ENCODE results near the gene HPSE2. TPM values are rescaled to one million over a fixed set of nuclear protein-coding genes. Genes with fewer than 3 reads are reported as not detected.

Gene HPSE2
- total and polyA plus RNA-seq, 2 of the 13 experiments (the other 11 are each of a cell fraction or from before 2014, with no cell fraction given): 0.01 TPM; not detected in 1

GRCh38 chr10:98628206-98628605 is 607.4 kb downstream of the HPSE2 start:
- H3K36me3 ChIP-seq (replicated peaks in 1 of 2; ENCODE audit: control insufficient read depth in 1 of 2, insufficient read depth in 2 of 2, low read length in 2 of 2): no peaks in the 10 kb centered on the region
- WGBS (ENCODE audit: low lambda C conversion rate): 88% methylated on average over 1 of the region's 1 CpG
- FAIRE-seq (no peak), DNase-seq (ENCODE audit: low spot score) (no peak), ATAC-seq (no peak)
- no peaks in the 10 kb centered on the region for H3K4me1 ChIP-seq (ENCODE audit: insufficient read depth, low read length)
- no peak overlapping the region for H3K27ac ChIP-seq (ENCODE audit: extremely low read length, insufficient read depth, low read length)
- H3K27me3 ChIP-seq (ENCODE audit: control insufficient read depth in 1 of 2, insufficient read depth in 2 of 2, low read length in 2 of 2): no peaks in the 10 kb centered on the region
- in situ Hi-C loops (cut with HindIII; ENCODE audit: extremely low pct_ligation_motif_present, low pct_unique_long_range_greater_than_20kb) (no loop called here), intact Hi-C loops (cut with micrococcal nuclease; ENCODE audit: unreplicated experiment) (no loop called here)
- no peaks in the 10 kb centered on the region for H4K20me1 ChIP-seq (ENCODE audit: insufficient read depth, low read length)
- BruUV-seq (replicated peaks): no TSS peak
- no peak overlapping the region for H3K9ac ChIP-seq (ENCODE audit: insufficient read depth, low read depth, low read length)
- CTCF ChIA-PET (ENCODE audit: low intra/inter-chr PET ratio, low total read pairs): no interaction called here
- POLR2A ChIA-PET: no interaction called here
- no peak overlapping the region for H3K4me2 ChIP-seq (ENCODE audit: low read depth, low read length)
- no peak overlapping the region for H3K4me3 ChIP-seq (replicated peaks in 1 of 3; ENCODE audit: insufficient read depth in 1 of 3, low read depth in 2 of 3, low read length in 3 of 3)
- no peak overlapping the region for H2AFZ ChIP-seq (ENCODE audit: low read length)
- no peaks in the 10 kb centered on the region for H3K79me2 ChIP-seq (ENCODE audit: insufficient read depth, low read length)
- no peaks in the 10 kb centered on the region for H3K9me3 ChIP-seq (ENCODE audit: low read length)
- no peak for TF ChIP-seq ZNF362 (CRISPR knock-in tag; IDR thresholded peaks at IDR 0.05; ENCODE audit: borderline replicate concordance)
- no peak for TF ChIP-seq TEAD2 (CRISPR knock-in tag; IDR thresholded peaks at IDR 0.05)
- no peak for TF ChIP-seq ZNF839 (CRISPR knock-in tag; IDR thresholded peaks at IDR 0.05; ENCODE audit: borderline replicate concordance)
- no peak for TF ChIP-seq TFE3 (CRISPR knock-in tag; IDR thresholded peaks at IDR 0.05)
- TF ChIP-seq ZNF18 (CRISPR knock-in tag; IDR thresholded peaks at IDR 0.05; ENCODE audit: insufficient replicate concordance): no peak
- no peak for TF ChIP-seq HBP1 (CRISPR knock-in tag; IDR thresholded peaks at IDR 0.05; ENCODE audit: low read depth)
- no peak for TF ChIP-seq HINFP (CRISPR knock-in tag; IDR thresholded peaks at IDR 0.05; ENCODE audit: low read depth)
- TF ChIP-seq RNF219 (CRISPR knock-in tag; IDR thresholded peaks at IDR 0.05): no peak
- no peak for TF ChIP-seq ZNF33A (CRISPR knock-in tag; IDR thresholded peaks at IDR 0.05; ENCODE audit: borderline replicate concordance)
